Fibroblast of pulmonary artery (primary cell): ENCODE measurements around the gene NASP.

Source experiments
- DNase-seq: peaks from one replicate; pipeline ENCODE4 v3.0.0-alpha.2; 2010; ENCODE audit warnings: low read depth
- H3K4me3 ChIP-seq: replicated peaks from 2 replicates; pipeline ENCODE4 v1.5.1; 2011; ENCODE audit warnings: low read depth, mild to moderate bottlenecking, control low read depth, low read length, moderate library complexity
- TF ChIP-seq, protein P1 (sequence below): IDR thresholded peaks from 2 replicates; pipeline ENCODE4 v1.5.1; 2011; ENCODE audit warnings: mild to moderate bottlenecking, control low read depth, low read length, inconsistent platforms; ENCODE audit errors: missing control alignments

The NASP gene, protein sequence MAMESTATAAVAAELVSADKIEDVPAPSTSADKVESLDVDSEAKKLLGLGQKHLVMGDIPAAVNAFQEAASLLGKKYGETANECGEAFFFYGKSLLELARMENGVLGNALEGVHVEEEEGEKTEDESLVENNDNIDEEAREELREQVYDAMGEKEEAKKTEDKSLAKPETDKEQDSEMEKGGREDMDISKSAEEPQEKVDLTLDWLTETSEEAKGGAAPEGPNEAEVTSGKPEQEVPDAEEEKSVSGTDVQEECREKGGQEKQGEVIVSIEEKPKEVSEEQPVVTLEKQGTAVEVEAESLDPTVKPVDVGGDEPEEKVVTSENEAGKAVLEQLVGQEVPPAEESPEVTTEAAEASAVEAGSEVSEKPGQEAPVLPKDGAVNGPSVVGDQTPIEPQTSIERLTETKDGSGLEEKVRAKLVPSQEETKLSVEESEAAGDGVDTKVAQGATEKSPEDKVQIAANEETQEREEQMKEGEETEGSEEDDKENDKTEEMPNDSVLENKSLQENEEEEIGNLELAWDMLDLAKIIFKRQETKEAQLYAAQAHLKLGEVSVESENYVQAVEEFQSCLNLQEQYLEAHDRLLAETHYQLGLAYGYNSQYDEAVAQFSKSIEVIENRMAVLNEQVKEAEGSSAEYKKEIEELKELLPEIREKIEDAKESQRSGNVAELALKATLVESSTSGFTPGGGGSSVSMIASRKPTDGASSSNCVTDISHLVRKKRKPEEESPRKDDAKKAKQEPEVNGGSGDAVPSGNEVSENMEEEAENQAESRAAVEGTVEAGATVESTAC

GRCh38 chr1:45583666-45584350 lies at the start of gene NASP:
Gene NASP (plus strand): TSS chr1:45584041. CDS start chr1:45584147, 106 bp downstream.
- TF ChIP-seq, protein P1, sequence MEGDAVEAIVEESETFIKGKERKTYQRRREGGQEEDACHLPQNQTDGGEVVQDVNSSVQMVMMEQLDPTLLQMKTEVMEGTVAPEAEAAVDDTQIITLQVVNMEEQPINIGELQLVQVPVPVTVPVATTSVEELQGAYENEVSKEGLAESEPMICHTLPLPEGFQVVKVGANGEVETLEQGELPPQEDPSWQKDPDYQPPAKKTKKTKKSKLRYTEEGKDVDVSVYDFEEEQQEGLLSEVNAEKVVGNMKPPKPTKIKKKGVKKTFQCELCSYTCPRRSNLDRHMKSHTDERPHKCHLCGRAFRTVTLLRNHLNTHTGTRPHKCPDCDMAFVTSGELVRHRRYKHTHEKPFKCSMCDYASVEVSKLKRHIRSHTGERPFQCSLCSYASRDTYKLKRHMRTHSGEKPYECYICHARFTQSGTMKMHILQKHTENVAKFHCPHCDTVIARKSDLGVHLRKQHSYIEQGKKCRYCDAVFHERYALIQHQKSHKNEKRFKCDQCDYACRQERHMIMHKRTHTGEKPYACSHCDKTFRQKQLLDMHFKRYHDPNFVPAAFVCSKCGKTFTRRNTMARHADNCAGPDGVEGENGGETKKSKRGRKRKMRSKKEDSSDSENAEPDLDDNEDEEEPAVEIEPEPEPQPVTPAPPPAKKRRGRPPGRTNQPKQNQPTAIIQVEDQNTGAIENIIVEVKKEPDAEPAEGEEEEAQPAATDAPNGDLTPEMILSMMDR = no peak
- H3K4me3 ChIP-seq = peak within 1 kb of the TSS; percentile 100
- DNase-seq = peak; percentile 80

DNA sequence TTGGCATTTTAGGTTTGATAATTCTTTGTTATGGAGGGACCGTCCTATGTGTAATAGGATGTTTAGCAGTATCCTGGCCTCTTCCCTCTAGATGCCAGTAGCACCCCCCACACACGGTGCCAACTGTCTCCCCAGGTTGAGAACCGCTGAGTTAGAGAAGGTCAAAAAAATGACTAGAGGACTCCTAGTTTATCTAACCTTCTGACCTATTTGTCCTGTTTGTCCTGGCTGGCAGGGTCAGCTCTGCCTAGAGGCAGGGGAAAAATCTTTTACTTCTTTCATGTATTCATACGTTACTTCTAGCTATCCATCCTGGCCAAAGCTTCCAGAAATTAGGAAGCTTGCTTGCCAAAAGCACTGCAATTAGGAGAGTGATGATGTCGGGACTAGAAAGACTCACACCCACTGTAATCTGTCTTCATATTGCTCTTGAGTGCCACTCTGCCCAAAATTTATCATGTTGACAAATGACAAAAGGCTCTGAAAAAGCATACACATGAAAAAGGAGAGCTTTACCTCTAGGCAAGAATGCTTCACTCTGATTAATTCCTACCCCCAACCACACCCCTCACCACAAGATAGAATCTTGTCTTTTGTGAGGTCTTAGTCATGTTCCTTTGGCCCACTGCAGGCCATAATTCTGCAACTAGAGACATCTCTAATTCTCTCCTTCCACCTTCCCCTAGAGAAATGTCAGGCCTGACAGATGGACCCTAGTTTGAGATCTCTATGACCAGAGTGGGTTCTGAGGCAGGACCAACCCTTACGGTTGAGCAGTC lies 47.7 kb upstream of the NASP start:
- TF ChIP-seq, protein P1 = no peak
- no peak overlapping the region for H3K4me3 ChIP-seq

GRCh38 chr1:45536886-45537285 lies 47.0 kb upstream of the NASP start:
- H3K4me3 ChIP-seq = no peak overlapping the region
- TF ChIP-seq, protein P1 = no peak
- DNase-seq = no peak

More for the DNA sequence above, 47.7 kb upstream of the NASP start:
- no peak for DNase-seq

- TF ChIP-seq, protein P1 = no peak
Measured at GRCh38 chr1:45541193-45541592, 42.6 kb upstream of the NASP start.

GRCh38 chr1:45542591-45542990 lies 41.2 kb upstream of the NASP start:
- no peak for DNase-seq
- no peak overlapping the region for H3K4me3 ChIP-seq
- TF ChIP-seq, protein P1 = no peak

More at GRCh38 chr1:45541193-45541592, 42.6 kb upstream of the NASP start:
- no peak overlapping the region for H3K4me3 ChIP-seq
- DNase-seq = no peak
